ENCODE results near the gene ZNF548.
"Not testable (repeated sequence)": the region's sequence is repeated elsewhere in the genome, so short reads cannot be mapped to it uniquely, and the experiment has no call there.

ZNF548 gene

GRCh38 chr19:57389730-57390598, at the start of gene ZNF548:
ZNF548 (plus strand) TSS chr19:57389854; CDS start chr19:57390100, 246 bp downstream.
- no peak for FAIRE-seq

GRCh38 chr19:57342582-57342981, 47.1 kb upstream of the ZNF548 start:
- no peak for FAIRE-seq

GRCh38 chr19:57348136-57348535, 41.5 kb upstream of the ZNF548 start:
- no peak for FAIRE-seq

GRCh38 chr19:57350877-57351805, 38.5 kb upstream of the ZNF548 start, which contains the start of gene ZNF304:
ZNF304 (plus strand) TSS chr19:57351271; CDS start chr19:57351665, 394 bp downstream.
- peak; percentile 86 for FAIRE-seq

GRCh38 chr19:57351867-57352266, 37.8 kb upstream of the ZNF548 start:
- no peak for FAIRE-seq

GRCh38 chr19:57355916-57356315, 33.7 kb upstream of the ZNF548 start:
- FAIRE-seq = no peak

GRCh38 chr19:57357406-57357805, 32.2 kb upstream of the ZNF548 start:
- FAIRE-seq = no peak

GRCh38 chr19:57359300-57359699, 30.4 kb upstream of the ZNF548 start:
- FAIRE-seq = no peak

GRCh38 chr19:57362419-57362818, 27.2 kb upstream of the ZNF548 start:
- FAIRE-seq = peak; percentile 30

GRCh38 chr19:57362997-57363687, 26.5 kb upstream of the ZNF548 start, which contains the start of the genes TRAPPC2B and ZNF547:
TRAPPC2B (plus strand) TSS chr19:57363551; CDS start chr19:57364834, 1,283 bp downstream.
ZNF547 (plus strand) TSS chr19:57363551; CDS start chr19:57368556, 5,005 bp downstream.
- peak; percentile 97 for FAIRE-seq

GRCh38 chr19:57363688-57364181, 25.9 kb upstream of the ZNF548 start:
- no peak for FAIRE-seq

GRCh38 chr19:57366776-57367175, 22.9 kb upstream of the ZNF548 start:
- FAIRE-seq = no peak

GRCh38 chr19:57374179-57374578, 15.5 kb upstream of the ZNF548 start:
- no peak for FAIRE-seq

GRCh38 chr19:57374647-57375046, 15.0 kb upstream of the ZNF548 start:
- FAIRE-seq = not testable (repeated sequence)

- FAIRE-seq = no peak
Measured at GRCh38 chr19:57376151-57376550, 13.5 kb upstream of the ZNF548 start.

- no peak for FAIRE-seq
Measured at GRCh38 chr19:57377498-57378146, 12.0 kb upstream of the ZNF548 start.

- FAIRE-seq = no peak
Measured at GRCh38 chr19:57380923-57381322, 8.7 kb upstream of the ZNF548 start.

- FAIRE-seq = no peak
Measured at GRCh38 chr19:57382806-57383488, 6.7 kb upstream of the ZNF548 start.

- FAIRE-seq = peak; percentile 99
Measured at GRCh38 chr19:57389194-57389729, 392 bp upstream of the ZNF548 start.

- no peak for FAIRE-seq
Measured at GRCh38 chr19:57395710-57396109, 6.1 kb downstream of the ZNF548 start.

- no peak for FAIRE-seq
Measured at GRCh38 chr19:57398868-57399267, 9.2 kb downstream of the ZNF548 start.

All from islet of Langerhans (tissue), 1 donor.